Left kidney (tissue), 8 donors: ENCODE data around the gene CHRNA4. TPM values are rescaled to one million over a fixed set of nuclear protein-coding genes. Genes with fewer than 3 reads are reported as not detected.

ENCODE experiments used
- DNase-seq: peaks from one replicate; pipeline ENCODE4 v3.0.0-alpha.2; 2013
- long read RNA-seq, 8 donors: transcript quantifications; one replicate each; lab custom pipeline, GENCODE V29; 2026
- polyA plus RNA-seq: library from polyadenylated mRNA; unstranded; fragments of 120-200 nt; gene quantifications from one replicate; pipeline ENCODE4 v1.2.1, GENCODE V29; 2013; ENCODE audit not compliant: insufficient read length

Gene CHRNA4
- 13.3 TPM for polyA plus RNA-seq
- long read RNA-seq, donor 1, partial matches to known transcripts: 0 of 4 reads
- long read RNA-seq, donor 1, other reads (novel, unspliced or antisense): 0 of 4 reads
- long read RNA-seq, donor 2, full-length matches to known transcripts: 6 of 6 reads
- long read RNA-seq, donor 2, partial matches to known transcripts: 0 of 6 reads
- long read RNA-seq, donor 2, other reads (novel, unspliced or antisense): 0 of 6 reads
- long read RNA-seq, donor 3, partial matches to known transcripts: 0 of 2 reads
- long read RNA-seq, donor 3, other reads (novel, unspliced or antisense): 0 of 2 reads
- long read RNA-seq, donor 4: 0 reads
- long read RNA-seq, donor 5, partial matches to known transcripts: 0 of 1 reads
- long read RNA-seq, donor 5, other reads (novel, unspliced or antisense): 0 of 1 reads
- long read RNA-seq, donor 6, partial matches to known transcripts: 0 of 3 reads
- long read RNA-seq, donor 6, other reads (novel, unspliced or antisense): 0 of 3 reads
- long read RNA-seq, donor 7, partial matches to known transcripts: 0 of 6 reads
- long read RNA-seq, donor 7, other reads (novel, unspliced or antisense): 0 of 6 reads
- long read RNA-seq, donor 8, partial matches to known transcripts: 0 of 1 reads
- long read RNA-seq, donor 8, other reads (novel, unspliced or antisense): 0 of 1 reads

DNA sequence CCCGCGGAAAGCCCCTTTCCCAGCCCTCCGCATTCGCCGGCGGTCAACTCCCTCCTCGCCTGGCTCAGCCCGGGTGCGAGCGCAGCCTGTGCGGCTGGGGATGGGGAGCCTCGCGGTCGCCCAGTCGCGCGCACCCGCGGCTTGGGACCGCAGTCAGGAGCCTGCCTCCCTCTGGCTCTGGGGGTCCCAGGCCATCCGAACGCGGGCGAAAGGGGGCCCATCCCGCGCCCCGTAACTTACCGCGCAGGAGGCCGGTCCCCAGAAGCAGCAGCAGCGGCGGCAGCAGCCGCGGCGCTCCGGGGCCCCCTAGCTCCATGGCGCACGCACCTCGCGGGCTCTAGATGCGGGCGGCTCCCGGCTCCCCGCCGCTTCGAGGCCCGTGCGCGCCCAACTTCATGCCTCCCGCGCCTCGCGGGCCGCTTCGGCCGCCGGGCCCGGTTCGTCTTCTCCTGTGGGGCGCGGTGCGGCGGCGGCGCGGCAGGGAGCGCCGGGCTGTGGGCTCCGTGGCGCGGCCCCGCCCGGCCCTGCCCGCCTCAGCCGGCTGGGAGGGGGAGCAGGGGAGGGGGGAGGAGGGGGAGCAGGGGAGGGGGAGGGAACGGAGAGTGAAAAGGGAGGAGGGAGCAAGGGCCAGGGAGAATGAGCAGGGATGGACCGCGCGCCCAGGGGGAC lies at the start of gene CHRNA4:
CHRNA4 (minus strand) TSS at position 500 of the 669 bp plus-strand sequence; CDS start at position 316, 184 bp downstream.
- no peak for DNase-seq

DNA sequence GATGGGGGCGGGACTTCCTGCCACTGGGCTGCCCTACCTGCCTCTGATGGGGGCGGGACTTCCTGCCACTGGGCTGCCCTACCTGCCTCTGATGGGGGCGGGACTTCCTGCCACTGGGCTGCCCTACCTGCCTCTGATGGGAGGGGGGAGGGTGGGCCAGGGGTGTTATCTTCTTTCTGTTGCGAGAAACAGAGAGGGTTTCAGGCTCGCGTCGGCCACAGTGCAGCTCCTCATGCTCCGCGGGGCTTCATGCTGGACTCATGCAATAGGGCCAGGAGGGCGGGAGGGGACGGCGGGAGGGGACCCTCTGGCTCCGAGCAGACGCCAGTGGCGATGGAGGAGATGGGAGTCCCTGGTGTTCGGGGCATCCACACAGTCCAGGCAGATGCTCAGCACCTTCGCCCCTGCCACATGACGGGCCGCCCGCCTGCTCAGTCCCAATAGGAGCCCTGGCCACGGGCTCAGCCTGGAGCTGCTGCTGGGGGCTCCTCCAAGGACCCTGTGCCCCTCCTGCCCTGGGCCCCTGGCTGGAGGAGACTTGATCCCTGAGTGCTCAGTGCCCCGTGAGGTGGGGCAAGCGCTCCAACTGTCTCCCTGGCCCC lies 48.8 kb upstream of the CHRNA4 start:
- no peak for DNase-seq

- no peak for DNase-seq
Measured at GRCh38 chr20:63409066-63409833, 48.1 kb upstream of the CHRNA4 start.

DNA sequence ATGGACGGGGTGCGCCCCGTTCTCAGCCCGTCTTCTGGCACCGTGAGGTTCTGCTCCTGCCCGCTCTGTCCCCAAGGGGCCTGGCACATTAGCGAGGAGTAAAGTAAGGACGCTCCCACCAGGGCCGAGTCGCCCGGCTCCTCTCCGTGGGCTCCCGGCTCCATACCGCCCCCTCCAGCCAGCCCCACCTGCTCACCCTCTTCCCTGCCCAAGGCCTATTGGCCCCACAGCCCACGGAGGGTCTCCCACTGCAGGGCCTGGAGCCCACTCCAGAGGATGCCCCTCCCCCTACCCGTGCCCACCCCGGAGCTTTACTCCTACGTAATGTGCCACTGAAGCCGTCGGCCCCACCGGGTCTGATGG lies 47.5 kb upstream of the CHRNA4 start:
- DNase-seq: no peak

- DNase-seq: no peak
Measured at GRCh38 chr20:63407928-63408683, 47.0 kb upstream of the CHRNA4 start.

- DNase-seq: no peak
Measured at GRCh38 chr20:63406617-63407245, 45.6 kb upstream of the CHRNA4 start.

- no peak for DNase-seq
Measured at GRCh38 chr20:63406011-63406410, 44.9 kb upstream of the CHRNA4 start.

DNA sequence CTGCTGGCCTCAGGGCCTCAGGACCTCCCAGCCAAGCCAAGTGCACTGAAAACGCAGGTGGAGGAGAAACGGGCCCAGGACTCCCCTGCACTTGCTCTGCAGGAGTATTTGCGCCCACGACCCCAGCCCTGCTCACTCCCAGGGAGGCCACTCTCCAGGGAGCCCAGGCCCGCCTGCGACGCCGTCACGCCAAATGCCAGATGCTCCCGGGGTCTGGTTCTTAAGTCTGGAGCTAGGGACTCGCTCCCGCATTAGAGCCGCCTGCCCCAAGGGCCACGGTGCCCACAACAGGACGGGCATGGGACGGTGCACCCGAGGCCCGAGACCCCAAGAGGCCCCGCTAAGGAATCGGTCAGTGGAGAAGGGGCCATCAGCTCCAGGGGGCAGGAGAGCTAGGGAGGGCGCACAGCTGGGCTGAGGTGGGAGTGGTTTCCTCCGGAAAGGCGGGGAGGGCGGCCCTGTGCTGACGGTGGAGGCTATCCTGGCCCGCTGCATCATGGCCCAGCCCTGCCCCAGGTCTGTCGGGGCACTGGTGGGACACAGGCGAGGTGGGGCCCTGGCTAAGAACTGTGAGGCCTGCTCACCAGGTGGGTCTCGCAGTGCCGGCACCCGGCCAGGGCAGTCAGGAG lies 44.1 kb upstream of the CHRNA4 start:
- no peak for DNase-seq

- no peak for DNase-seq
Measured at GRCh38 chr20:63404129-63405085, 43.3 kb upstream of the CHRNA4 start.

DNA sequence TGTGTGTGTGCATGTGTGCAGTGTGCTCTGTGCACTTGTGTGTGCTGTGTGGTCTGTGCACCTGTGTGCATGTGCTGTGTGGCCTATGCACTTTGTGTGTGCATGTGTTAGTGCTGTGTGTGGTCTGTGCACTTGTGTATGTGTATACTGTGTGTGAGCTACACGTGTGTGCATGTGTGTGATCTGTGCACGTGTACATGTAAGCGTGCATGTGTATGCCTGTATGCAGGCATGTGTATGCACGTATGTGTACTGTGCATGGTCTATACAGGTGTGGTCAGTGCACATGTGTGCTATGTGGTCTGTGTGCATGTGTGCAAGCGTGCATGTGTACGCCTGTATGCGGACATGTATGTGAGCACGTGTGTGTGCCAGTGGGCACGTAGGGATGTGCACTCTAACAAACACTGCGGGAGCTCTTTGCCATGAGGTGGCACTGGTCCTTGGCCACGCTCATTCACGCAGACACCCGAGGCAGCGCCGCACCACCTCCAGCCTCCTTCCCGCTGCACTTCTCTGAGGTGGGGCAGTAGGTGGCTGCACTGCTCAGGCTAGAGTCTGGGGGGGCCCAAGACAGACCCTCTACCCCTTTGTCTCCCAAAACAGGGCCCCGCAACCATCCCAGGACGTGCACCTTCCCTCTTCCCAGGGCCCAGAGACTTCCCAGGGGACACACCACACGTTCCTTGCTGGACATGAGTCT lies 42.4 kb upstream of the CHRNA4 start:
- DNase-seq: no peak

DNA sequence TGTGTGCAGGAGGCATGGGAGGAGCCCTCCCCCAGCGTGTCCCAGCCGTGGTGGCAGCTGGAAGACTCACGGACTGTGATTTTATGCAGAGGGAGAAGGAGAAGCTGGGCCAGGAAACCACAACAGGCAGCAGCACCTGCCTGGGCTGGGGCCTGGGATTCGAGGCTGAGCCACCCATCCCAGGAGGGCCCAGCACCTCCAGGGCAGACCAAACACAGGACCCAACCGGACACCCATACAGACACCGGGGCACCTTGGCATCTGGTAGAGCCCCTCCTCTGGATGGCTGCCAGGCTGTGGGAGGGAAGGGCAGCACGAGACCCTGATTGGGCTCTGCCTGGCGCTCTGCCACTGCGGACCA lies 41.7 kb upstream of the CHRNA4 start:
- DNase-seq: no peak

- DNase-seq: no peak
Measured at GRCh38 chr20:63402181-63402859, 41.2 kb upstream of the CHRNA4 start.

DNA sequence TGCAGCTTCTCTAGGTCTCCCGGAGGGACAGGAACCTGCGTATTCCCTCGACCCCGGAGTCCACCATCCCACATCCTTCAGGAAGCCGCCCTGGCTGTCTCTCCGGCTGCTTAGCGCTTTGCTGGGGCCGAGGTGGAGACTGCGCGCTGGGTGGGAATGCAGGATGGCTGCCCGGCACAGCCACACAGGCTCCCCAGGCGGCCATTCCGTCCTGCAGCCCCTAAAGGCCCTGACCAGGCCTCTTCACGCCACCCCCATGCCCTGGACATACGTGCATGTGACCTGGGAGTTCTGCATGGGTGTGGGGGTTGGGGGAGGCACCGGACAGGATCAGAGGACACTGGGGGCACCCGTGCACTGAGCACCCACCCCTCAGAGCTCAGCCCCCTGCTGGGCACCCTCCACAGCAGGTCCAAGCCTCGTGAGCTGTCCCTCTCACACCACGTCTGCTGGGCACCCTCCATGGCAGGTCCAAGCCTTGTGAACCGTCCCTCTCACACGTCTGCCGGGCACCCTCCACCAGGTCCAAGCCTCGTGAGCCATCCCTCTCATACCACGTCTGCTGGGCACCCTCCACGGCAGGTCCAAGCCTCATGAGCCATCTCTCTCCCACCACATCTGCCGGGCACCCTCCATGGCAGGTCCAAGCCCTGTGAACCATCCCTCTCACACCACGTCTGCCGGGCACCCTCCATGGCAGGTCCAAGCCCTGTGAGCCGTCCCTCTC lies 40.4 kb upstream of the CHRNA4 start:
- DNase-seq: no peak

DNA sequence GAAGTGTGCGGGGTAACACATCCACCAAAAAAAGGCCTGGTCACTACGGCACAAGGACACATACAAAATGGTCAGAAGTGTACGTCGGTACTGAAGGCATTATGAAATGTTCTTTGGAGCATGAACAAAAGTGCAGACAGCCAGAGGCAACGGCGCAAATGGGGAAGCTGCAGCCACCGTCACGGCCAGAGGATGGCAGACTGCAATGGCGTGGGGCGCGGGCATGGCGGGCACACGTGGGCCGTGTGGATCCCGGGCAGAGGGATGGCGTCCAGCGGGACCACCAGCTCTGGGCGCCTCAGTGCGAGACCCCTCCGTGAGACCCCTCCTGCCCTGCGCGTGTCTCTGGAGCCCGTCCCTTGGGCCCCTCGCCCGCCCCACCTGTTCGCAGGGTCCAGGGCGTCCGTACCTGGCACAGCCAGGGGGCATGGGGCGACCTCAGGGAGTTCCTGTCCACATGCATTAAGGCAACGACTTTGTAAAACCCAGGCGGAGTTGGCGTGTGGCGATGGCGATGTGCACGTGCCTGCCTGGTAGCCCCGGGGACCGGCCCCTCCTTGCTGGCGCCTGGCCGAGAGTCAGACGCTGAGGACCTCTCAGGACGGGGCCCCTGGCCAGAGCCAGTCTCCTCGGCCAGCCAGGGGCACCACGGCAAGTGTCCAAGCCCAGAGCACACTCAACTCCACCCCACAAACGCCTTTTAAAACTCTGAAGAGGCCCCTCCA lies 39.5 kb upstream of the CHRNA4 start:
- DNase-seq: no peak

GRCh38 chr20:63399596-63400375 lies 38.6 kb upstream of the CHRNA4 start:
- DNase-seq: no peak
